ENCODE measurements around the gene VSTM1.
A peak's percentile ranks its signal among the peaks of the same experiment; 100 is the strongest.
"Not testable (repeated sequence)": the region's sequence is repeated elsewhere in the genome, so short reads cannot be mapped to it uniquely, and the experiment has no call there.

VSTM1 gene, protein sequence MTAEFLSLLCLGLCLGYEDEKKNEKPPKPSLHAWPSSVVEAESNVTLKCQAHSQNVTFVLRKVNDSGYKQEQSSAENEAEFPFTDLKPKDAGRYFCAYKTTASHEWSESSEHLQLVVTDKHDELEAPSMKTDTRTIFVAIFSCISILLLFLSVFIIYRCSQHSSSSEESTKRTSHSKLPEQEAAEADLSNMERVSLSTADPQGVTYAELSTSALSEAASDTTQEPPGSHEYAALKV

GRCh38 chr19:54063350-54064116 lies at the start of gene VSTM1:
VSTM1 (minus strand) TSS chr19:54063897; CDS start chr19:54063777, 120 bp downstream.
- no peak for DNase-seq (ENCODE audit: low spot score)

DNA sequence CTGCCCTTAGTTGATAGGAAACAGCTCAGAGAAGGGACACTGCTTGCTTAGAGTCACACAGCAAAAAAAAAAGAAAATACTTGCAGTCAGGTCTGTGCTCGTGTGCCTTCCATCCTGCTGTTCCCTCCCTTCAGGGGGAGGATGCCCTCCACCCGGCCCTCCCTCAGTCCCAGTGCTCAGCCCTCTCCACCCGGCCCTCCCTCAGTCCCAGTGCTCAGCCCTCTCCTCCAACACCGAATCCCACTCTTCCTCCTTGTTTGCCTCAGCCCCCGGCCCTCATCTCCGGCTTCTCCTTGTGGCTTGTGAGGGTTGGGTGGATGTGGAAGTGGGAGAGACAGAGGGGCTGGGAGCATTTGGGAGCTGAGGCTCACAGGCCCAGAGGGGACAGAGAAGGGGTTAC lies 46.0 kb upstream of the VSTM1 start:
- no peak for DNase-seq (ENCODE audit: low spot score)

- no peak for DNase-seq (ENCODE audit: low spot score)
These were observed 44.8 kb upstream of the VSTM1 start for GRCh38 chr19:54108496-54108895.

DNA sequence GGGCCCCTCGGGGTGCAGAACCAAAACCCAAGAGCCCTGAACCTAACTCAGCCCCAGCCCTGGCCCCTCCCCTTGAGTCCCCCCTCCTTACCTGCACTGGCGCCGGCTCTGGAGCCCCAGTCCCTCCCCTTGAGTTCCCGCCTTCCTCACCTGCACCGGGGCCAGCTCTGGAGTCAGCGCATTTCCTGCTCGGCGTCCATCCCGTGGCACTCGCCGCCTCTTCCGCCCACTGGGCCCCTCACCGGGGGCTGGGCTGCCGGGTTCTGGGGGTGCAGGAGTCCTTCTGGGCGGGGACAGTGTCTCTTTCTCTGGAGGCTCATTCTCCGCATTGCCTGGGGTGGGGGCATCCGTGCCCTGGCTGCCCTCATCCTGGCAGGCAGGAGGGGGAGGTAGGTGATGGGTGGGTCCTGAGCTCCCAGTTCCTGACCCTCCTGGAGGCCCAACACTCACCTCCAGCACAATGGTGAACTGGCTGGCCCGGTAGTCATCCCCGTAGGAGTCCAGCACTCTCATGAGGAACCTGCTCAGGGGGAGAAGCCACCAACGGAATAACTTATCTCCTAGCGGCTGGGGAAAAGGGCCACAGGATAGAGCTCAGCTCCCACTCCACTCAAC lies 44.3 kb upstream of the VSTM1 start:
- DNase-seq (ENCODE audit: low spot score), result no peak

DNA sequence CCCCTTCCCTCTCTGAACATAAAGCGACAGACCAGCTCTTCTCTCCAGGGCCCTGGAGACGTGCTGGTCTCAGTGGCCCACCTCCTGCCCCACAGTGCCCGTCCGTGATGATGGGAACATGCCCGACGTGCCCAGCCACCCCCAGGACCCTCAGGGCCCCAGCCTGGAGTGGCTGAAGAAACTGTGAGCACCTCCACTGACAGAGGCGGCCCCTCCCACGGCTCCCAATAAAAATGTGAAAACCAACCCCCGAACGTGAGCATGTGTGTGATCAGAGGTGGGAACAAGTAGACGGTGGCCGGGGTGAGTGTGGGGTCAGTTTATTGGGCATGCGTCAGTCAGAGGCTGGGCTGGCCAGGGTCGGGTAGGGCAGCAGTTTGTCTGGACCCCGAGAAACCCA lies 43.0 kb upstream of the VSTM1 start:
- DNase-seq (ENCODE audit: low spot score), result no peak

GRCh38 chr19:54105796-54106195 lies 42.1 kb upstream of the VSTM1 start:
- no peak for DNase-seq (ENCODE audit: low spot score)

GRCh38 chr19:54104998-54105715 lies 41.5 kb upstream of the VSTM1 start:
- DNase-seq (ENCODE audit: low spot score), result no peak

- DNase-seq (ENCODE audit: low spot score), result peak; percentile 100
These were observed 38.9 kb upstream of the VSTM1 start, which contains the start of gene NDUFA3 for GRCh38 chr19:54102421-54103169. NDUFA3 (plus strand) TSS chr19:54102855; CDS start chr19:54102879, 24 bp downstream.

DNA sequence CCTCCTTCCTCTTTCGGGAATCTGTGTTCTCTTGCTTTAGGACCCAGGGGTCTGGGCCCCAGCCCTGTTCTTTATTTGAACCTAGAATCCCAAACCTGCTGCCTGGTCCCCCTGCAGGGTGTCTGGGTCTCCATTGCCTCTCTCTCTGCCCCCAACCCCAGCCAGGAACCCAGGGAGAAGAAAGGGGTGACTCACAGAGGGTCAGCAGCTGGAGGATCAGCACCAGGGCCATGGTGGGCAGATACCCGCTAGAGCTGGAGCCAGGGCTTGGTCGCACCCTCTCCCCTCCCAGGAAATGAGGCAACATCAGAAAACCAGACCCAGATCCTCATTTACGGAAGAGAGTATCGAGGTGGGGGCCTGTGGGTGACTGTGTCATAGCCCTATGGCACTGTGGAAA lies 36.9 kb upstream of the VSTM1 start, which contains the start of gene OSCAR:
OSCAR (minus strand) TSS at position 243 of the 400 bp plus-strand sequence; CDS start at position 232, 11 bp downstream.
- no peak for DNase-seq (ENCODE audit: low spot score)

GRCh38 chr19:54099903-54100255 lies 36.2 kb upstream of the VSTM1 start:
- not testable (repeated sequence) for DNase-seq (ENCODE audit: low spot score)

DNA sequence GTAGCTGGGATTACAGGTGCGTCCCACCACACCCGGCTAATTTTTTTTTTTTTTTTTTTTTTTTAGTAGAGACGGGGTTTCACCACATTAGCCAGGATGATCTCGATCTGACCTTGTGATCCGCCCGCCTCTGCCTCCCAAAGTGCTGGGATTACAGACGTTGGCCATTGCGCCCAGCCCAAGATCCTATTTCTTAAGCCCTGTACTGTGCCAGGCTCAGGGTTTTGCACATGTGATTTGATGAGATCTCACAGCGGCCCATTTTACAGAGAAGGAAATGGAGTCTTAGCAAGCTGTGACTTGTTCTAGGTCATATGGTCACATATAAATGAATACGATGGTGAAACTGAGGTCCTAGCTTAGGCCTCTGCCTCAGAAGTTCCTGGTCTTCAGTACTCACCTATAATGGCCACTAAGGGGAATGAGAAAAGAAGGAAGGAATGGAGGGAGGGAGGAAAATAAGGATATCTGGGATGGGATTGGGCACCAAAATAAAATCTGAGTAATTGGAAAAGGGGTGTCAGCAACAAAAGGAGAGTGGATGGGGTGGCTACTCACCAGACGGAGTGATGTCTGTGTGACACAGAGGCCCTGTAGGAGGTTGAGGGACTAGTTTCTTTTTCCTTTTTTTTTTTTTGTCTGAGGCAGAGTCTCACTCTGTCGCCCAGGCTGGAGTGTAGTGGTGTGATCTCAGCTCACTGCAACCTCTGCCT lies 35.6 kb upstream of the VSTM1 start:
- DNase-seq (ENCODE audit: low spot score), result no peak

DNA sequence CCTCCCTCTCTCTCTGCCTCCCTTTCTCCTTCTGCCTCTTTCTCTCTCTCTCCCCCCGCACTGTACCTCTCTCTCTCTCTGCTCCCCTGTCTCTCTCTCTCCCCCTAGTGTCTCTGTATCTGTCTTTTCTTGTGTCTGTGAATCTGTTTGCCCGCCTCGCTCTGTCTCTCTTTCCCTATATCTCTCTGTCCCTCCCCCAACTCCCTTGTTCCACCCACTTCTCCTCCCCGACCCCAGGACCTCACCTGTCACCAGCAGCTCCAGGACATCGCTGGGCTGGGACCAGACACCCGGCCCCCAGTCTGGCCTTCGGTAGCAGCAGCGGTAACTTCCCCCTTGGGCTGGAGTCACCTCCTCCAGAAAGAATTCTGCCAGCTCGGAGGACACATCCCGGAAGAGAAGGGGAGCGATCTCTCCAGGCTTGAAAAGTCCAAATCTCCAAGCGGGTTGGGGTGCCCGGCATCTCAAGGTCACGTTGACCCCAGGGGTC lies 33.0 kb upstream of the VSTM1 start:
- DNase-seq (ENCODE audit: low spot score), result peak; percentile 27

- DNase-seq (ENCODE audit: low spot score), result peak; percentile 77
These were observed 32.3 kb upstream of the VSTM1 start for GRCh38 chr19:54095859-54096616.

DNA sequence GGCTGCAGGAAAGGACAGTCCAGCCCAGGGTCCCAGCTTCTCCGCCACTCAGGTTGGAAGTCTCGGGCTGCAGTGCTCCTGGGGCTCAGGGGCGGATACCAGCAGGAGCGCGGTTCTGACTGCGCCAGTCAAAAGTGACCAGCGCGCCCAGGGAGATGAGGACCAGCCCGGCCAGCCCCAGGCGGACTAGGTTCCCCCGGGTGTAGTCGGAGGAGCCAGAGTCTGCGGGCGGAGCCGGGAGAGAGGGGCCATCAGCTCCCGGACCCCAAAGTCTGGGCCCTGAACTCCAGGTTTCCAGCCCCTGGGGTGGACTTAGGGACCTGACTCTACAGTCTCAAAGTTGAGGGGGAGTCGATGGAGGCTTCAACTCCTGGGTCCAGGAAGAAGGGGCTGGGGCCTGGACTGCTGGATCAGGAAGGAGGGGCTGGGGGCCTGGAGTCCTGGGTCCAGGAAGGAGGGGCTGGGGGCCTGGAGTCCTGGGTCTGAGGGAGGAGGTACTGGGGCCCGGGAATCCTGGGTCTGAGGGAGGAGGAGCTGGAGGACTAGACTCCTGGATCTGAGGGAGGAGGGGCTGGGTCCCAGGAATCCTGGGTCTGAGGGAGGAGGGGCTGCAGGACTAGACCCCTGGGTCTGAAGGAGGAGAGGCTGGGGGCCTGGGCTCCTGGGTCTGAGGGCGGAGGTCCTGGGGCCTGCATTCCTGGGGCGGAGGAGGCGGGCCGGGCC lies 31.6 kb upstream of the VSTM1 start:
- DNase-seq (ENCODE audit: low spot score), result no peak

DNA sequence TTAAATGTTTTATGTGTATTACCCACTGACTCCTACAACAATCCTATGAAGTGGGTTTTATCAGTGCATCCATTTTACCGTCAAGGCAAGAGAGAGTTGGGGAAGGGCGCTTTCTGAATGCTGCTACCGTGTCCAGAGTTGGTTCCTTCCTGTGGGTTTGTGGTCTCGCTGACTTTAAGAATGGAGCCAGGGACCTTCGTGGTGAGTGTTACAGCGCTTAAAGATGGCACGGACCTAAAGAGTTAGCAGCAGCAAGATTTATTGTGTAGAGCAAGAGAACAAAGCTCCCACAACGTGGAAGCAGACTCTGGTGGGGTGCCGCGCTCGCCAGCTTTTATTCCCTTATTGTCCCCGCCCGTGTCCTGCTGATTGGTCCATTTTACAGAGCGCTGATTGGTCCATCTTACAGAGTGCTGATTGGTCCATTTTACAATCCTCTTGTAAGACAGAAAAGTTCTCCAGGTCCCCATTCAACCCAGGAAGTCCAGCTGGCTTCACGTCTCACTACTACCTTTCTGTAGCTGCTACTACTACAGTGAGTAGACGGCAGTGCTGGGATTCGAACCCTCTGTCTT lies 30.8 kb upstream of the VSTM1 start:
- no peak for DNase-seq (ENCODE audit: low spot score)

DNA sequence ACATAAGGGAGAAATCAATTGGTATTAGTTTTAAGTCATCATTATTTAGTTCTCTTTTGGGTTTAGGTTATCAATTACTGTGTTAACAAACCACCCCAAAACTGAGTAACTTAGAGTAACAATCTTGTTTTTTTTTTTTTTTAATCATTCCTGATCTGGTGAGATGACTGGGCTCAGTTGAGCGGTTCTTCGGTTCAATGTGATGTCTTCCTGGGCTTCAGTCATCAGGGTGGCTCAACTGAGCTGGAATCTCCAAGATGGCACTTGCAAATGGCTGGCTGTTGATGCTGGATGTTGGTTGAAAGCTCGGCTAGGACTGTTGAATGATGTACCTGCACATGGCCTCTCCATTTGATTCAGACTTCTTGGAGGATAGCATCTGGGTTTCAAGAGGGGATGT lies 20.7 kb upstream of the VSTM1 start:
- DNase-seq (ENCODE audit: low spot score), result no peak

DNA sequence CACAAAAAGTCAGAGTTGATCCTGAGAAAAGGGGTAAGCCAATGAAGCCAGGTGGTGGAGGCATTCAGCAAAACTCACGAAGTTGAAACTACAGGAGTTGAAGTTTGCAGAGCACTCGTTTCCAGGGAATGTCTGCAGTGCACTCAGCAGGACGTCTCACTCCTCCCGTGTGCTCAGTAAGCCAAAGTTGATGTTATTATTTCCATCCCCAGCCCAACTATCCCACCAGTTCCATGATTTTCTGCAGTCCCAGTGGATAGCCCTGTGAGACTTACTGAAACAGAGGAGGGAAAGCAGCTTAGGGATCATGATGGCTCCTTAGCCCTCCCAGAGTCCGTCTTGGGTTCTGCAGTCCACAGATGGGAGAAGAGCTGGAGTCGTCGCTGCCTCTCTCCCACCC lies 17.3 kb upstream of the VSTM1 start, which contains the start of gene TARM1:
TARM1 (minus strand) TSS at position 334 of the 400 bp plus-strand sequence; CDS start at position 309, 25 bp downstream.
- DNase-seq (ENCODE audit: low spot score), result no peak

DNA sequence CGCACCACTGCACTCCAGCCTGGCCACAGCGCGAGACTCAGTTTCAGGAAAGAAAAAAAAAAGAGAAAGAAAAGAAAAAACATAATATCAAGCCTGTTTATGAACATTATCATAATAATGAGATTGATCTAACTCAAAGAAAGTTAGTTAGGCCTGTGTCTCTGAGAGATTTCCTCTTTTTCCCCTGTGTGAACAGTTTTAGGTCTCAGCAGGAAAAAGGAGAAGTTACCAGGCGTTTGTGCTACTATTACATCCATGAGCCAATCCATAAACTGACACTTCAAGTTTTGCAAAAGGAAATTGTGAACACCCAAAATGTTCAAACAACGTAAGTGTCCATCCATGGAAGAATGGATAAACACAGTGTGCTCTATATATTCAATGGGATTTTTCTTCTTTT lies 13.6 kb upstream of the VSTM1 start:
- no peak for DNase-seq (ENCODE audit: low spot score)

GRCh38 chr19:54074851-54075250 lies 11.2 kb upstream of the VSTM1 start:
- no peak for DNase-seq (ENCODE audit: low spot score)
